HepG2 (cell line): Measurements from ENCODE around the gene PGS1. TPM values are rescaled to one million over a fixed set of nuclear protein-coding genes. Genes with fewer than 3 reads are reported as not detected.
A peak's percentile ranks its signal among the peaks of the same experiment; 100 is the strongest.

Source experiments
- ARNTL ChIP-seq: sonication (generic); formaldehyde crosslinking; IDR thresholded peaks from 2 replicates; pipeline ENCODE4 v1.4.0; 2020; ENCODE audit warnings: mild to moderate bottlenecking, missing genetic modification reagents
- FOXM1 ChIP-seq: sonication (generic); formaldehyde crosslinking; IDR thresholded peaks from 2 replicates; pipeline ENCODE4 v1.5.0; 2020; ENCODE audit warnings: missing genetic modification reagents
- GABPB1 ChIP-seq: IDR thresholded peaks from 2 replicates; pipeline ENCODE4 v1.6.1; 2016; ENCODE audit warnings: mild to moderate bottlenecking, missing genetic modification reagents, moderate library complexity, missing compliant biosample characterization
- HMG20B ChIP-seq: conservative IDR thresholded peaks from 2 replicates; pipeline ENCODE4 v1.6.1; 2016; ENCODE audit warnings: missing genetic modification reagents, missing compliant biosample characterization
- HOXA7 ChIP-seq: sonication (generic); formaldehyde crosslinking; IDR thresholded peaks from 2 replicates; pipeline ENCODE4 v1.8.1; 2022; ENCODE audit warnings: mild to moderate bottlenecking, missing genetic modification reagents, moderate library complexity
- HOXA9 ChIP-seq: sonication (generic); formaldehyde crosslinking; IDR thresholded peaks from 2 replicates; pipeline ENCODE4 v1.8.1; 2022; ENCODE audit warnings: missing genetic modification reagents, mild to moderate bottlenecking, moderate library complexity, borderline replicate concordance
- KDM5B ChIP-seq: sonication (generic); formaldehyde crosslinking; IDR thresholded peaks from 2 replicates; pipeline ENCODE4 v1.4.0; 2020; ENCODE audit warnings: missing genetic modification reagents, mild to moderate bottlenecking, borderline replicate concordance
- PPARG ChIP-seq: conservative IDR thresholded peaks from 2 replicates; pipeline ENCODE4 v1.6.1; 2016; ENCODE audit warnings: missing biosample characterization, missing genetic modification reagents
- SNAPC5 ChIP-seq: sonication (generic); formaldehyde crosslinking; IDR thresholded peaks from 2 replicates; pipeline ENCODE4 v1.8.1; 2023; ENCODE audit warnings: mild to moderate bottlenecking, missing genetic modification reagents, borderline replicate concordance
- ZC3H13 ChIP-seq: sonication (generic); formaldehyde crosslinking; IDR thresholded peaks from 2 replicates; pipeline ENCODE4 v1.8.1; 2023; ENCODE audit warnings: mild to moderate bottlenecking, missing genetic modification reagents, moderate library complexity
- ZNF225 ChIP-seq: sonication (generic); formaldehyde crosslinking; IDR thresholded peaks from 2 replicates; pipeline ENCODE4 v1.4.0; 2020; ENCODE audit warnings: mild to moderate bottlenecking, missing genetic modification reagents
- ZNF274 ChIP-seq: sonication (generic); formaldehyde crosslinking; IDR thresholded peaks from 2 replicates; pipeline ENCODE4 v1.5.1; 2020; ENCODE audit warnings: mild to moderate bottlenecking, missing genetic modification reagents
- ZNF326 ChIP-seq: sonication (generic); formaldehyde crosslinking; IDR thresholded peaks from 2 replicates; pipeline ENCODE4 v1.4.0; 2020; ENCODE audit warnings: missing genetic modification reagents, borderline replicate concordance
- ZNF720 ChIP-seq: sonication (generic); formaldehyde crosslinking; IDR thresholded peaks from 2 replicates; pipeline ENCODE4 v1.4.0; 2020; ENCODE audit warnings: missing genetic modification reagents
- ZSCAN20 ChIP-seq: sonication (generic); formaldehyde crosslinking; IDR thresholded peaks from 2 replicates; pipeline ENCODE4 v1.4.0; 2020; ENCODE audit warnings: missing genetic modification reagents, mild to moderate bottlenecking, borderline replicate concordance
- polyA plus RNA-seq, 8 experiments: library from polyadenylated mRNA; depleted of rRNA in 3 of 8; stranded (reverse) in 7 of 8; unstranded in 1 of 8; fragments of >200 nt; fragmentation: Illumina TruSeq in 4 of 8; extraction: Trizol in 4 of 8; gene quantifications; 2 replicates each; pipeline versions ENCODE4 v1.2.1 to v1.2.3, GENCODE V29; 2011 to 2016; ENCODE audit warnings: low read depth in 4 of 8, missing spikeins in 1 of 8, mixed read lengths in 1 of 8; ENCODE audit not compliant: insufficient read depth in 1 of 8
- total RNA-seq, 5 experiments: library from RNA; depleted of rRNA; stranded (reverse); fragments of >200 nt; fragmentation: Illumina TruSeq; extraction: Trizol; gene quantifications; 2 replicates each; pipeline ENCODE4 v1.2.3, GENCODE V29; 2016; ENCODE audit warnings: low read depth in 1 of 5
- TF ChIP-seq, protein P1 (sequence below): sonication (generic); formaldehyde crosslinking; IDR thresholded peaks from 2 replicates; pipeline ENCODE4 v1.4.0; 2020; ENCODE audit warnings: missing genetic modification reagents
- TF ChIP-seq, protein P2 (sequence below): sonication (generic); formaldehyde crosslinking; IDR thresholded peaks from 2 replicates; pipeline ENCODE4 v1.4.0; 2020; ENCODE audit warnings: mild to moderate bottlenecking, missing genetic modification reagents
- TF ChIP-seq, protein P3 (sequence below), 2 experiments: IDR thresholded peaks; 2 replicates each; pipeline ENCODE4 v1.6.1; 2011 to 2012; ENCODE audit warnings: low read length in 2 of 2, borderline replicate concordance in 1 of 2, low read depth in 1 of 2, mild to moderate bottlenecking in 1 of 2, moderate library complexity in 1 of 2

Gene PGS1
- total and polyA plus RNA-seq, 2 of the 13 experiments (the other 11 are each of a cell fraction or from before 2014, with no cell fraction given): 25.9 to 31.5 TPM

GRCh38 chr17:78421534-78422266 lies 43.3 kb downstream of the PGS1 start (continued):
- TF ChIP-seq, protein P1, sequence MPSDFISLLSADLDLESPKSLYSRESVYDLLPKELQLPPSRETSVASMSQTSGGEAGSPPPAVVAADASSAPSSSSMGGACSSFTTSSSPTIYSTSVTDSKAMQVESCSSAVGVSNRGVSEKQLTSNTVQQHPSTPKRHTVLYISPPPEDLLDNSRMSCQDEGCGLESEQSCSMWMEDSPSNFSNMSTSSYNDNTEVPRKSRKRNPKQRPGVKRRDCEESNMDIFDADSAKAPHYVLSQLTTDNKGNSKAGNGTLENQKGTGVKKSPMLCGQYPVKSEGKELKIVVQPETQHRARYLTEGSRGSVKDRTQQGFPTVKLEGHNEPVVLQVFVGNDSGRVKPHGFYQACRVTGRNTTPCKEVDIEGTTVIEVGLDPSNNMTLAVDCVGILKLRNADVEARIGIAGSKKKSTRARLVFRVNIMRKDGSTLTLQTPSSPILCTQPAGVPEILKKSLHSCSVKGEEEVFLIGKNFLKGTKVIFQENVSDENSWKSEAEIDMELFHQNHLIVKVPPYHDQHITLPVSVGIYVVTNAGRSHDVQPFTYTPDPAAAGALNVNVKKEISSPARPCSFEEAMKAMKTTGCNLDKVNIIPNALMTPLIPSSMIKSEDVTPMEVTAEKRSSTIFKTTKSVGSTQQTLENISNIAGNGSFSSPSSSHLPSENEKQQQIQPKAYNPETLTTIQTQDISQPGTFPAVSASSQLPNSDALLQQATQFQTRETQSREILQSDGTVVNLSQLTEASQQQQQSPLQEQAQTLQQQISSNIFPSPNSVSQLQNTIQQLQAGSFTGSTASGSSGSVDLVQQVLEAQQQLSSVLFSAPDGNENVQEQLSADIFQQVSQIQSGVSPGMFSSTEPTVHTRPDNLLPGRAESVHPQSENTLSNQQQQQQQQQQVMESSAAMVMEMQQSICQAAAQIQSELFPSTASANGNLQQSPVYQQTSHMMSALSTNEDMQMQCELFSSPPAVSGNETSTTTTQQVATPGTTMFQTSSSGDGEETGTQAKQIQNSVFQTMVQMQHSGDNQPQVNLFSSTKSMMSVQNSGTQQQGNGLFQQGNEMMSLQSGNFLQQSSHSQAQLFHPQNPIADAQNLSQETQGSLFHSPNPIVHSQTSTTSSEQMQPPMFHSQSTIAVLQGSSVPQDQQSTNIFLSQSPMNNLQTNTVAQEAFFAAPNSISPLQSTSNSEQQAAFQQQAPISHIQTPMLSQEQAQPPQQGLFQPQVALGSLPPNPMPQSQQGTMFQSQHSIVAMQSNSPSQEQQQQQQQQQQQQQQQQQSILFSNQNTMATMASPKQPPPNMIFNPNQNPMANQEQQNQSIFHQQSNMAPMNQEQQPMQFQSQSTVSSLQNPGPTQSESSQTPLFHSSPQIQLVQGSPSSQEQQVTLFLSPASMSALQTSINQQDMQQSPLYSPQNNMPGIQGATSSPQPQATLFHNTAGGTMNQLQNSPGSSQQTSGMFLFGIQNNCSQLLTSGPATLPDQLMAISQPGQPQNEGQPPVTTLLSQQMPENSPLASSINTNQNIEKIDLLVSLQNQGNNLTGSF (CRISPR knock-in tag): no peak
- TF ChIP-seq GABPB1 (CRISPR knock-in tag): peak; percentile 60
- no peak for TF ChIP-seq ZSCAN20 (CRISPR knock-in tag)
- 0 out of 2 replicates have a peak, but pooled peaks have one; percentile 42 for TF ChIP-seq HOXA9
- TF ChIP-seq HMG20B (CRISPR knock-in tag): peak; percentile 100
- peak; percentile 64; the same call in 1 of the 2 replicates for TF ChIP-seq ZNF720 (CRISPR knock-in tag)
- peak; percentile 19; the same call in 1 of the 2 replicates for TF ChIP-seq ZC3H13
- 0 out of 2 replicates have a peak, but pooled peaks have one; percentile 80 for TF ChIP-seq ZNF225 (CRISPR knock-in tag)
- no peak for TF ChIP-seq FOXM1
- peak; percentile 81; the same call in 1 of the 2 replicates for TF ChIP-seq SNAPC5 (CRISPR knock-in tag)
- TF ChIP-seq ZNF274 (CRISPR knock-in tag): no peak
- TF ChIP-seq ZNF326 (CRISPR knock-in tag): no peak
- peak; percentile 82 for TF ChIP-seq ARNTL (CRISPR knock-in tag)
- TF ChIP-seq, protein P2, sequence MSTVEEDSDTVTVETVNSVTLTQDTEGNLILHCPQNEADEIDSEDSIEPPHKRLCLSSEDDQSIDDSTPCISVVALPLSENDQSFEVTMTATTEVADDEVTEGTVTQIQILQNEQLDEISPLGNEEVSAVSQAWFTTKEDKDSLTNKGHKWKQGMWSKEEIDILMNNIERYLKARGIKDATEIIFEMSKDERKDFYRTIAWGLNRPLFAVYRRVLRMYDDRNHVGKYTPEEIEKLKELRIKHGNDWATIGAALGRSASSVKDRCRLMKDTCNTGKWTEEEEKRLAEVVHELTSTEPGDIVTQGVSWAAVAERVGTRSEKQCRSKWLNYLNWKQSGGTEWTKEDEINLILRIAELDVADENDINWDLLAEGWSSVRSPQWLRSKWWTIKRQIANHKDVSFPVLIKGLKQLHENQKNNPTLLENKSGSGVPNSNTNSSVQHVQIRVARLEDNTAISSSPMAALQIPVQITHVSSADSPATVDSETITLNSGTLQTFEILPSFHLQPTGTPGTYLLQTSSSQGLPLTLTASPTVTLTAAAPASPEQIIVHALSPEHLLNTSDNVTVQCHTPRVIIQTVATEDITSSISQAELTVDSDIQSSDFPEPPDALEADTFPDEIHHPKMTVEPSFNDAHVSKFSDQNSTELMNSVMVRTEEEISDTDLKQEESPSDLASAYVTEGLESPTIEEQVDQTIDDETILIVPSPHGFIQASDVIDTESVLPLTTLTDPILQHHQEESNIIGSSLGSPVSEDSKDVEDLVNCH (CRISPR knock-in tag): no peak
- TF ChIP-seq, protein P3, sequence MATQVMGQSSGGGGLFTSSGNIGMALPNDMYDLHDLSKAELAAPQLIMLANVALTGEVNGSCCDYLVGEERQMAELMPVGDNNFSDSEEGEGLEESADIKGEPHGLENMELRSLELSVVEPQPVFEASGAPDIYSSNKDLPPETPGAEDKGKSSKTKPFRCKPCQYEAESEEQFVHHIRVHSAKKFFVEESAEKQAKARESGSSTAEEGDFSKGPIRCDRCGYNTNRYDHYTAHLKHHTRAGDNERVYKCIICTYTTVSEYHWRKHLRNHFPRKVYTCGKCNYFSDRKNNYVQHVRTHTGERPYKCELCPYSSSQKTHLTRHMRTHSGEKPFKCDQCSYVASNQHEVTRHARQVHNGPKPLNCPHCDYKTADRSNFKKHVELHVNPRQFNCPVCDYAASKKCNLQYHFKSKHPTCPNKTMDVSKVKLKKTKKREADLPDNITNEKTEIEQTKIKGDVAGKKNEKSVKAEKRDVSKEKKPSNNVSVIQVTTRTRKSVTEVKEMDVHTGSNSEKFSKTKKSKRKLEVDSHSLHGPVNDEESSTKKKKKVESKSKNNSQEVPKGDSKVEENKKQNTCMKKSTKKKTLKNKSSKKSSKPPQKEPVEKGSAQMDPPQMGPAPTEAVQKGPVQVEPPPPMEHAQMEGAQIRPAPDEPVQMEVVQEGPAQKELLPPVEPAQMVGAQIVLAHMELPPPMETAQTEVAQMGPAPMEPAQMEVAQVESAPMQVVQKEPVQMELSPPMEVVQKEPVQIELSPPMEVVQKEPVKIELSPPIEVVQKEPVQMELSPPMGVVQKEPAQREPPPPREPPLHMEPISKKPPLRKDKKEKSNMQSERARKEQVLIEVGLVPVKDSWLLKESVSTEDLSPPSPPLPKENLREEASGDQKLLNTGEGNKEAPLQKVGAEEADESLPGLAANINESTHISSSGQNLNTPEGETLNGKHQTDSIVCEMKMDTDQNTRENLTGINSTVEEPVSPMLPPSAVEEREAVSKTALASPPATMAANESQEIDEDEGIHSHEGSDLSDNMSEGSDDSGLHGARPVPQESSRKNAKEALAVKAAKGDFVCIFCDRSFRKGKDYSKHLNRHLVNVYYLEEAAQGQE (IDR thresholded peaks at IDR 0.05; ENCODE audit: borderline replicate concordance in 1 of 2, low read depth in 1 of 2, low read length in 2 of 2): peak in 1 of 2 experiments; percentile 81; a peak in 2 of 4 replicates
- TF ChIP-seq KDM5B (CRISPR knock-in tag): peak; percentile 94
- TF ChIP-seq HOXA7 (CRISPR knock-in tag): no peak
- peak; percentile 94 for TF ChIP-seq PPARG (CRISPR knock-in tag)
